GM12875 (cell line): Measurements from ENCODE around the gene TRIM63.

Experiments used
- H3K4me3 ChIP-seq: one replicate; pipeline ENCODE4 v1.5.1; 2011; ENCODE audit warnings: low read depth, low read length, control low read depth
- TF ChIP-seq, protein P1 (sequence below): IDR thresholded peaks from 2 replicates; pipeline ENCODE4 v1.5.1; 2011; ENCODE audit warnings: low read depth, mild to moderate bottlenecking, control low read depth, inconsistent platforms, low read length, moderate library complexity, borderline replicate concordance; ENCODE audit not compliant: insufficient read depth

Gene TRIM63

GRCh38 chr1:26066857-26067256 is 573 bp downstream of the TRIM63 start:
- TF ChIP-seq, protein P1, sequence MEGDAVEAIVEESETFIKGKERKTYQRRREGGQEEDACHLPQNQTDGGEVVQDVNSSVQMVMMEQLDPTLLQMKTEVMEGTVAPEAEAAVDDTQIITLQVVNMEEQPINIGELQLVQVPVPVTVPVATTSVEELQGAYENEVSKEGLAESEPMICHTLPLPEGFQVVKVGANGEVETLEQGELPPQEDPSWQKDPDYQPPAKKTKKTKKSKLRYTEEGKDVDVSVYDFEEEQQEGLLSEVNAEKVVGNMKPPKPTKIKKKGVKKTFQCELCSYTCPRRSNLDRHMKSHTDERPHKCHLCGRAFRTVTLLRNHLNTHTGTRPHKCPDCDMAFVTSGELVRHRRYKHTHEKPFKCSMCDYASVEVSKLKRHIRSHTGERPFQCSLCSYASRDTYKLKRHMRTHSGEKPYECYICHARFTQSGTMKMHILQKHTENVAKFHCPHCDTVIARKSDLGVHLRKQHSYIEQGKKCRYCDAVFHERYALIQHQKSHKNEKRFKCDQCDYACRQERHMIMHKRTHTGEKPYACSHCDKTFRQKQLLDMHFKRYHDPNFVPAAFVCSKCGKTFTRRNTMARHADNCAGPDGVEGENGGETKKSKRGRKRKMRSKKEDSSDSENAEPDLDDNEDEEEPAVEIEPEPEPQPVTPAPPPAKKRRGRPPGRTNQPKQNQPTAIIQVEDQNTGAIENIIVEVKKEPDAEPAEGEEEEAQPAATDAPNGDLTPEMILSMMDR, result no peak
- no peak overlapping the region for H3K4me3 ChIP-seq

- TF ChIP-seq, protein P1, result no peak
- H3K4me3 ChIP-seq, result no peak overlapping the region
Observed at GRCh38 chr1:26066160-26066559, 1.3 kb downstream of the TRIM63 start.

GRCh38 chr1:26064553-26064952 is 2.9 kb downstream of the TRIM63 start:
- TF ChIP-seq, protein P1, result no peak
- H3K4me3 ChIP-seq, result no peak overlapping the region

- TF ChIP-seq, protein P1, result no peak
- no peak overlapping the region for H3K4me3 ChIP-seq
Observed at GRCh38 chr1:26060832-26061574, 6.4 kb downstream of the TRIM63 start.

DNA sequence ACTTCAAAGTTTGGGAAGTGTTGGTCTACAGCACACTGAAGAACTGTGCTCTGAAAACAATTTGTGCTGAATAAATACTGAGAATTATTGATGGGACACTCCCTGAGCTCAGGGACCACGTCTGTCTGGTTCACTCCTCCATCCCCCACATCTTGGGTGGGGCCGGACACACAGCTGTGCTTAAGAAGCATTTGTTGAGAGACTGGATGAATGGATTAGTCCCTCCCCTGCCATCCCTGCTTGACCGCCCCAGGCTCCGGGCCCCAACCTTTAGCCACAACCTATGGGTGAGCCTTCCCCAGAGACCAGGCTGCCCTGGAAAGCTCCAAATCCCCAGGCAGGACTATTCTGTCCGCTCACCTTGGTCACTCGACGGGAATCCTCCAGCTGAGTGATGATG is 7.5 kb downstream of the TRIM63 start:
- TF ChIP-seq, protein P1, result no peak
- no peak overlapping the region for H3K4me3 ChIP-seq

DNA sequence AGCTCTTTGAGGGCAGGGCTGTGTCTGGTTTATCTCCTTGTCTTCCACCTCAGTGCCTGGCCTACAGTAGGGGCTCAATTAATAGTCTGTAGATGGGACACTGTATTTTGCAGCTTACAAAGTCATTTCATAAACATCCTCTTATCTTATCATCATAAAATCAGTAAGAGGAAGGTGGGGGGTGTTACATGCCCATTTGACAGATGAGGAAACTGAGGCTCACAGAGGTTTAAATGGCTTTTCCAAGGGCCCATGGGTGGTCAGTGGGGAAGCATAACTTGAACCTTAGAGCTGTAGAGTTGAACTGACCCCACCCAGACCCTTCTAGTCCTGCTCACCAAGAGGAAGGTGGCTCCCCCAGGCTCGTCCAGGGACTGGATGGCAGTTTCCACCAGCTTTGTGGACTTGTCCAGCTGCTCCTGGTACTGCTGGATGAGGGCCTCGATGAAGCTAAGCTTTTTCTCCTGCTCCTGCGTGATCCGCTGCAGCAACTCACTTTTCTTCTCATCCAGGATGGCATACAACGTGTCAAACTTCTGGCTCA is 9.3 kb downstream of the TRIM63 start:
- TF ChIP-seq, protein P1, result no peak
- H3K4me3 ChIP-seq, result no peak overlapping the region

DNA sequence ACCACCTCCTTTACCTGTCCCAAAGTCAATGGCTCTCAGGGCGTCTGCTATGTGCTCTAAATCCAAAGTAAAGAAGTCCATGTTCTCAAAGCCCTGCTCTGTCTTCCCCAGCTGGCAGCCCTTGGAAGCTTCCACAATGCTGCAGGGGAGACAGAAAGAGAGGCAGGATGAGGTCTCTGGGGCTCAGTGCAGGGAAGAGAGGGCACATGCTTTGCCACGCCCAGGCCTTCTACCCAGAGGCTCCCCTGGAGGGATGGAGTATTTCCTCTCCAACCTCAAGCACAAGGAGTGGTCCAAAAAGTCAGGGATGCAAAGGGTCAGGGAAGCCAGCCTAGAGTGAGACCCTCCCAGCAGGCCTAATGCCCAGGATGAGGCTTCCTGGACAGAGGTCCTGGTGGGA is 10.2 kb downstream of the TRIM63 start:
- H3K4me3 ChIP-seq, result no peak overlapping the region
- TF ChIP-seq, protein P1, result no peak
